Mammary epithelial cell (primary cell): ENCODE results near the gene SIT1.

ENCODE experiments used
- EZH2 ChIP-seq: IDR thresholded peaks from 2 replicates; pipeline ENCODE4 v1.6.1; 2012; ENCODE audit warnings: low read length, inconsistent platforms, borderline replicate concordance
- TF ChIP-seq, protein P1 (sequence below), 2 donors: IDR thresholded peaks in 1 of 2; conservative IDR thresholded peaks in 1 of 2; 2 replicates each; pipeline ENCODE4 v1.5.1; 2011 to 2012; ENCODE audit warnings: inconsistent platforms in 2 of 2, low read length in 2 of 2, mild to moderate bottlenecking in 2 of 2, control low read depth in 1 of 2, low read depth in 1 of 2; ENCODE audit not compliant: insufficient read depth in 1 of 2; ENCODE audit errors: extremely low read depth in 1 of 2

DNA sequence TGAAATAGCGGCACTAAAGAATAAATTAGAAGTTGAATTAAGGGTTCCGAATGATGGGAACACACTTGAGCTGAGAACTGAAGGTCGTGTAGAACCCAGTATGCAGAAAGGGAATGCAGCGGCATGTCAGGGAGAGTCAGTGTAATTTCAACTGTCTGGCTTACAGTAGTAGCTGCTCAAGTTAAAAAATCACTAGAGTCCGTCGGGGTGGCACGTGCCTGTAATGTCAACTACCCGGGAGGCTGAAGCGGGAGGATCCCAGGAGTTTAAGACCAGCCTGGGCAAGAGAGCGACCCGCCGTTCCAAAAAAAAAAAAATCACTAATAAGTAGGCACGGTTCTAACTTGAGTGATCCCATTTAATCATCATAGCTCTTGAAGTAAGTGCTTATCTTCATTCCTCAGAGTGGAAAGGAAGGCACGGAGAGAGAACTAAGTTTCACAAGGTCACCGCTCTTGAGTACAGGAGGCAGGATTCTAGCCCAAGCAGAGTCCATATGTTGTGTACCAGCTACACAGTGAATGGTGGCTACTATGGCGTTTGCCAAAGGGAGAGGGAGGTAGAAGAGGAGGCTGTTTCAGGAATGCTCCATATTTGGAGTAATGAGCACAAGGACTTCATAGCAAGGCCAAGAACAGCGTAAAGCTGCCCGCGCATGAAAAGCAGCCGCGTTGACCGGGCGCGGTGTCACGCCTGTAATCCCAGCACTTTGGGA is 6.3 kb upstream of the SIT1 start:
- TF ChIP-seq EZH2 = no peak
- TF ChIP-seq, protein P1, sequence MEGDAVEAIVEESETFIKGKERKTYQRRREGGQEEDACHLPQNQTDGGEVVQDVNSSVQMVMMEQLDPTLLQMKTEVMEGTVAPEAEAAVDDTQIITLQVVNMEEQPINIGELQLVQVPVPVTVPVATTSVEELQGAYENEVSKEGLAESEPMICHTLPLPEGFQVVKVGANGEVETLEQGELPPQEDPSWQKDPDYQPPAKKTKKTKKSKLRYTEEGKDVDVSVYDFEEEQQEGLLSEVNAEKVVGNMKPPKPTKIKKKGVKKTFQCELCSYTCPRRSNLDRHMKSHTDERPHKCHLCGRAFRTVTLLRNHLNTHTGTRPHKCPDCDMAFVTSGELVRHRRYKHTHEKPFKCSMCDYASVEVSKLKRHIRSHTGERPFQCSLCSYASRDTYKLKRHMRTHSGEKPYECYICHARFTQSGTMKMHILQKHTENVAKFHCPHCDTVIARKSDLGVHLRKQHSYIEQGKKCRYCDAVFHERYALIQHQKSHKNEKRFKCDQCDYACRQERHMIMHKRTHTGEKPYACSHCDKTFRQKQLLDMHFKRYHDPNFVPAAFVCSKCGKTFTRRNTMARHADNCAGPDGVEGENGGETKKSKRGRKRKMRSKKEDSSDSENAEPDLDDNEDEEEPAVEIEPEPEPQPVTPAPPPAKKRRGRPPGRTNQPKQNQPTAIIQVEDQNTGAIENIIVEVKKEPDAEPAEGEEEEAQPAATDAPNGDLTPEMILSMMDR (conservative IDR thresholded peaks at IDR 0.05 in 1 of 2, IDR thresholded peaks at IDR 0.05 in 1 of 2; ENCODE audit: extremely low read depth in 1 of 2, insufficient read depth in 1 of 2, low read depth in 1 of 2, low read length in 2 of 2) = no peak
